ENCODE measurements around the gene TGFB2. TPM values are rescaled to one million over a fixed set of nuclear protein-coding genes. Genes with fewer than 3 reads are reported as not detected.

TGFB2 gene
- polyA plus RNA-seq, 10 donors, result 40.9 to 97.0 (median 59.8) TPM

GRCh38 chr1:218481116-218481775 is 136.1 kb downstream of the TGFB2 start:
- DNase-seq, result no peak

DNA sequence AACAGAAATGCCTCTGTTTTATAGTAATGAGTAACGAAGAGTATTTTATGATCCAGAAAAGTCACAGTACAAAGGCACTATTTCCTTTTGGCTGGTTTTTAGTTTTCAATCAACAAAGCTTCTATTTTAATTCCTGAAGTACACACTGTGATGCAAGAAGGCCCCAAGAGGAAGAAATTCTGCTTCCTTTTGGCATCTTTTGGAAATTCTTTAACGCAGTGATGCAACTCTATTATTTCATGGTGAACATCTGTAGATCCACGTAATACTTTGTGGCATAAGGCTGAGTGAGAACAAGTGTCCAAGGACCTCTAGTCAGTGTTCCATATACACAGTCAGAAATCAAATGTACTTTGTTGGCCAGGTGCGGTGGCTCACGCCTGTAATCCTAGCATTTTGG is 137.5 kb downstream of the TGFB2 start:
- peak in 1 of 3 donors; percentile 68 for DNase-seq

DNA sequence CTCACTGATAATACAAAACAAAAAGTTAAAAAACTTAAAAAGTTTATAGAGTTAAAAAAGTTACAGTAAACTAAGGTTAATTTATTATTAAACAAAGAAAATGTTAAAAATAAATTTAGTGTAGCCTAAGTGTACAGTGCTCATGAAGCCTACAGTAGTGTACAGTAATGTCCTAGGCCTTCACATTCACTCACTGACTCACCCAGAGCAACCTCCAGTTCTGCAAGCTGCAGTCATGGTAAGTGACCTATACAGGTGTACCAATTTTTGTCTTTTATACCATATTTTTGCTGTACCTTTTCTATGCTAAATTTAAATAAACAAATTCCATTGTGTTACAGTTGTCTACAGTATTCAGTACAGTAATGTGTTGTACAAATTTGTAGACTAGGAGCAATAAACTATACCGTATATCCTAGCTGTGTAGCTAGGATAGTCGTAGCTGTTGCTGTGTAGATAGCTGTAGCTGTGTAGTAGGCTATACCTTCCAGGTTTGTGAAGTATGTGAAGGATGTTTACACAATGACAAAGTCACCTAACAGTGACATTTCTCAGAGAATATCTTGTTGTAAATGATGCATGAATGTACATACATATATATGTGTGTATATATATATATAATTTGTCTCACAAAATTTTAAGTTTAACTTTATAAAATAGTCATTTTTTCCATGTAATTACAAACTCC is 140.2 kb downstream of the TGFB2 start:
- DNase-seq, result no peak

GRCh38 chr1:218488531-218488930 is 143.4 kb downstream of the TGFB2 start:
- DNase-seq, result no peak

GRCh38 chr1:218488986-218489385 is 143.8 kb downstream of the TGFB2 start:
- no peak for DNase-seq

DNA sequence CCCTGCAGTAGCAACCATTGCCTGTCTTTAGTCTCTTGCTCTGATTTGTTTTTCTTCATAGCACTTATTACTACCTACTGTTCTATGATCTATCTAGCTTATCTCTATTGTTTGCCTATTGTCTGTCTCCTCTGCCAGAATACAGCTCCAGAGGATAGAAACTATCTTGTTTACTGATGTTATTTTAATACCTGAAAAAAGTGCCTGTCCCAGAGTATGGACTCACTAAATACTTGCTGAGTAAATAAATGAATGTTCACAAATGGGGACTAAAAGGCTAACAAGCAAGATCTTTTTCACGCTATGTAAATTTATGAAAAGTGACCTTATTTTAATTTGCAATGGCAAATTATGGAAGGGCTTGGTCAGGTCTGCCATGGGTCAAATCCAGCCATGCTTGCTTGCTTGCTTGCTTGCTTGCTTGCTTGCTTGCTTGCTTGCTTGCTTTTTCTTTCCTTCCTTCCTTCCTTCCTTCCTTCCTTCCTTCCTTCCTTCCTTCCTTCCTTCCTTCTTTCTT is 145.3 kb downstream of the TGFB2 start:
- DNase-seq, result no peak

GRCh38 chr1:218492874-218493273 is 147.7 kb downstream of the TGFB2 start:
- no peak for DNase-seq

GRCh38 chr1:218493986-218494385 is 148.8 kb downstream of the TGFB2 start:
- DNase-seq, result no peak

Other genes starting within 250 kb of the TGFB2 start
- 10 to 100 TPM; 16.5 to 24.1 (median 19.4) TPM for gene RRP15, start 60.0 kb upstream of the TGFB2 start, polyA plus RNA-seq (ENCODE audit: insufficient read length in 10 of 10)